ENCODE data around the gene NAA11. TPM values are rescaled to one million over a fixed set of nuclear protein-coding genes. Genes with fewer than 3 reads are reported as not detected.
"Not testable (repeated sequence)": the region's sequence is repeated elsewhere in the genome, so short reads cannot be mapped to it uniquely, and the experiment has no call there.

The NAA11 gene
- total RNA-seq, 4 donors from 2014 or later: 0.14 TPM; not detected in 3

DNA sequence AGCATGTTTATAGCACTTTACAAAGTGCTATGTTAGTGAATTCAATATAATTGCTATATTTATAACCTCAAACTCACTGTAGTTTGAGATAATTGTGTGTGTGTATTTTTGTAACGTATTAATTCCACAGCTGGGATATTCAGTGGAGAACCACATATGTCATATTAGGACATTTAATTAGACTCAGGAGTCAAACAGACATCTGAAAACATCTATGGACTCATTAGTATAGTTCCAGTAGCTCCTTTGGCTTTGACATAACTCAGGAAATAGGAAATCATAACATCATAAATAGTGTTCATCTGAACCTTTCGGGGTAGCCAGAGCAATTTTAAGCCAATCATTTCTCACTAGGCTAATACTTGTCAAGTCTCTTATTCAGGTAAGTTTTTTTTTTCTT is 38.8 kb downstream of the NAA11 start:
- H3K4me1 ChIP-seq: no peaks in the 10 kb centered on the region
- no peak overlapping the region for H3K27ac ChIP-seq
- H3K9me3 ChIP-seq: no peaks in the 10 kb centered on the region
- H3K36me3 ChIP-seq: no peaks in the 10 kb centered on the region
- TF ChIP-seq, protein P1, sequence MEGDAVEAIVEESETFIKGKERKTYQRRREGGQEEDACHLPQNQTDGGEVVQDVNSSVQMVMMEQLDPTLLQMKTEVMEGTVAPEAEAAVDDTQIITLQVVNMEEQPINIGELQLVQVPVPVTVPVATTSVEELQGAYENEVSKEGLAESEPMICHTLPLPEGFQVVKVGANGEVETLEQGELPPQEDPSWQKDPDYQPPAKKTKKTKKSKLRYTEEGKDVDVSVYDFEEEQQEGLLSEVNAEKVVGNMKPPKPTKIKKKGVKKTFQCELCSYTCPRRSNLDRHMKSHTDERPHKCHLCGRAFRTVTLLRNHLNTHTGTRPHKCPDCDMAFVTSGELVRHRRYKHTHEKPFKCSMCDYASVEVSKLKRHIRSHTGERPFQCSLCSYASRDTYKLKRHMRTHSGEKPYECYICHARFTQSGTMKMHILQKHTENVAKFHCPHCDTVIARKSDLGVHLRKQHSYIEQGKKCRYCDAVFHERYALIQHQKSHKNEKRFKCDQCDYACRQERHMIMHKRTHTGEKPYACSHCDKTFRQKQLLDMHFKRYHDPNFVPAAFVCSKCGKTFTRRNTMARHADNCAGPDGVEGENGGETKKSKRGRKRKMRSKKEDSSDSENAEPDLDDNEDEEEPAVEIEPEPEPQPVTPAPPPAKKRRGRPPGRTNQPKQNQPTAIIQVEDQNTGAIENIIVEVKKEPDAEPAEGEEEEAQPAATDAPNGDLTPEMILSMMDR (IDR thresholded peaks at IDR 0.05): no peak
- no peak for TF ChIP-seq POLR2A (IDR thresholded peaks at IDR 0.05)
- no peaks in the 10 kb centered on the region for H3K27me3 ChIP-seq
- H3K4me3 ChIP-seq: no peak overlapping the region
- intact Hi-C loops (cut with DNase I; ENCODE audit: low total_unique reads): no loop called here
- no peak for DNase-seq

DNA sequence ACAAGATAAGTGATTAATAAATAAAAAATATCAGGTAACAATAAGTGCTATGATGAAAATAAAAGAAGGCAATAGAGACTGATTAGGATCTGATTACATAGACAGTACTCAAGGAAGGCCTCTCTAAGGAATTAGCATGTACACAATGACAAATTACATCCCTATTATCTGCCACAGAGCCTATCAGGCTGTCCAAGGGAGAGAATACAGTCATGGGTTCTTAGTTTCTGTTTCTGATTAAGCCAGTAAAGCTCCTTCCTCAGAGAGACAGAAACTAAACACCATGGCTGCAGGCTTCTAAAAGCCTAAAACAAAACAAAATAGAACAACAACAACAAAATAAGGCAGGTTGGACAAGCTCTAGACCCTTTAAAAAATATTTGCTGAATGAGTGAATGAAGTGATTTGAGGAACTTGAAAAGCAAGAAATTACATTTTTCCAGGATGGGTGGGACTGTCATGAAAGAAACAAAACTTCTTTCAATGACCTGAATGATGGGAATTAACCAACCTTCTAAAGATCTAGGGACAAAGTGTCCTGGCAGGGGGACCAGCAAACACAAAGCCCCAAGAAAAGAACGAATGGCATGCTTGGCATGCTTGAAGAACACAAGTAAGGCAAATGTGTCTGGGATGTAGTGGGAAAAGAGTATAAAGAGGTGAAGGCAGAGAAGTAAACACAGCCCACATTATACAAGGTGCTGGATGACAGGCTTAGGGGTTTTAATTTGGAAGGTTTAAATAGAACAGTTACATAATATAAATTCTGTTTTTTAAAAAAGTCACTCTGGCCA is 44.1 kb downstream of the NAA11 start:
- H3K27me3 ChIP-seq: no peaks in the 10 kb centered on the region
- no peak overlapping the region for H3K4me3 ChIP-seq
- no peak overlapping the region for H3K27ac ChIP-seq
- H3K9me3 ChIP-seq: no peaks in the 10 kb centered on the region
- TF ChIP-seq, protein P1 (IDR thresholded peaks at IDR 0.05): no peak
- TF ChIP-seq POLR2A (IDR thresholded peaks at IDR 0.05): no peak
- DNase-seq: no peak
- intact Hi-C loops (cut with DNase I; ENCODE audit: low total_unique reads): no loop called here
- H3K36me3 ChIP-seq: no peaks in the 10 kb centered on the region
- no peaks in the 10 kb centered on the region for H3K4me1 ChIP-seq

DNA sequence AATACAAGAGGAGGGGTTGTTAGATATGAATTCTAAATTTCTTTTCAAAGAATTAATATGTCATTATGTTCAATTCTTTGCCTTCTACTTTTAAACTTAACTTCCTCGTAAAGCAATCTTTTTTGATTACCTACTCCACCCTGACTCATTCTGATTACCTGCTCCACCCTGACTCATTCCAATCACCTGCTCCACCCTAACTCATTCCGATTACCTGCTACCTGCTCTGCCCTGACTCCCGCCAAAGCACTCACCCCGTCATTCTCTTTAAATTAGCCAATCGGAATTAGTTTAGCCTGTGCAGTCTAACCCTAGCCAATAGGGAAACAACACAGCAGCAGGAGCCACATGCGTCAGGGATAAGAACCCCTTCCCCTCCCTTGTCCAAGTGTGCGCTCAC is 48.4 kb downstream of the NAA11 start:
- H3K9me3 ChIP-seq; H3K4me3 ChIP-seq; H3K27ac ChIP-seq; H3K36me3 ChIP-seq; H3K4me1 ChIP-seq; intact Hi-C loops (cut with DNase I; ENCODE audit: low total_unique reads); H3K27me3 ChIP-seq; DNase-seq: not testable (repeated sequence)

DNA sequence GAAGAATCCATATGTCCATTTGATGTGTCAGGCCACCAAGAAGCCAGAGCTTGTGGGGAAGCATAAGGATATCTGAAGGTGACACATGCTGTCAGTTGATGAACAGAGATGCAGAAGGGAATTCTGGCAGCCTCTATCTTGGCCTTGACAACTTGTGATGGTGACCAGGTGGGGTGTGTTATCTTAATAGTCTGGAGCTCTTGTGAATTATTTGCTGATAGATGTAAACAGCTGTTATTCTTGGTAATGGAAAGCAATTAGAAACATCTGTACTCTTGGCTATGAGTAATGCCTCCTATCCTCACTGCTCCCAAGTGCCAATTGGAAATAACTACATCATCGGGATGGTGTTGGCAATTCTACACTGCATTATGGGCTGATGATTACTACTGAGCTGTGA is 51.9 kb downstream of the NAA11 start:
- Histone ChIP-seq H3K27ac (no peak overlapping the region), H3K36me3 (no peaks in the 10 kb centered on the region), H3K4me1 (peaks cover 0 to 6% of the 10 kb centered on the region in 2 donors), H3K4me3 (no peak overlapping the region), H3K9me3 (no peaks in the 10 kb centered on the region), H3K27me3 (no peaks in the 10 kb centered on the region)
- DNase-seq: no peak
- TF ChIP-seq POLR2A (IDR thresholded peaks at IDR 0.05): no peak
- TF ChIP-seq, protein P1 (IDR thresholded peaks at IDR 0.05): no peak
- intact Hi-C loops (cut with DNase I; ENCODE audit: low total_unique reads): no loop called here

DNA sequence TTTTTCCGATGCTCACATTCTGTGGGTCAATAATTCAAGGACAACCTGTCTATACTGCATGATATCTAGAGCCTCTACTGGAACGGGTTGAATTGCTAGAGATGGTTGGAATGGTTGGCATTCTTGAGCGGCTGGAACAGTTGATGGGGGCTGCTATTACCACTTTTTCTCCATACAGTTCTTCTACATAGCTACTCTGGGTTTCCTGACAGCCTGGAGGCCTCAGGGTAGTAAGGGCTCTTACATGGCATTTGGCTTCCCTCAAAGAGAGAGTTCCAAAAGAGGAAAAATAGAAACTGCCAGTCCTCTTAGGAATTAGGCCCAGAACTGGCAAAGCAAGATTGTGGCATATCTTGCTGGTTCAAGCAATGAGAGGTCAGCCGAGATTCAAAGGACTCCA is 53.1 kb downstream of the NAA11 start:
- no peaks in the 10 kb centered on the region for H3K36me3 ChIP-seq
- no peak overlapping the region for H3K4me3 ChIP-seq
- TF ChIP-seq POLR2A (IDR thresholded peaks at IDR 0.05): no peak
- TF ChIP-seq, protein P1 (IDR thresholded peaks at IDR 0.05): no peak
- H3K4me1 ChIP-seq: peaks cover 0 to 6% of the 10 kb centered on the region in 2 donors
- intact Hi-C loops (cut with DNase I; ENCODE audit: low total_unique reads): no loop called here
- H3K27me3 ChIP-seq: no peaks in the 10 kb centered on the region
- no peaks in the 10 kb centered on the region for H3K9me3 ChIP-seq
- DNase-seq: no peak
- no peak overlapping the region for H3K27ac ChIP-seq
